H1 (cell line): Measurements from ENCODE around the gene RFX2. TPM values are rescaled to one million over a fixed set of nuclear protein-coding genes. Genes with fewer than 3 reads are reported as not detected.

Experiments
- CTCF ChIA-PET: fragments of 300-600 bp; sonication (Branson Sonifier 250); formaldehyde crosslinking; loops from one replicate; lab custom pipeline; 2021; ENCODE audit not compliant: partially characterized antibody; lab: Charles Lee
- POLR2A ChIA-PET: fragments of 300-600 bp; sonication (Branson Sonifier 250); formaldehyde crosslinking; loops from one replicate; lab custom pipeline; 2021; ENCODE audit warnings: inconsistent platforms; ENCODE audit not compliant: partially characterized antibody; lab: Charles Lee
- DNase-seq, 2 experiments: peaks; one replicate each; pipeline versions ENCODE4 v3.0.0 to v3.0.0-alpha.2; 2010 to 2022; ENCODE audit warnings: low spot score in 2 of 2, low read depth in 1 of 2, mixed read lengths in 1 of 2
- FAIRE-seq: peaks from 2 replicates; lab custom pipeline; 2011; peaks lifted over from hg19 to GRCh38; lab: Jason Lieb, UNC
- H2AFZ ChIP-seq: 2 replicates; pipeline ENCODE4 v1.8.1; 2012; ENCODE audit warnings: low read length, inconsistent platforms
- H2AK5ac ChIP-seq: 2 replicates; pipeline ENCODE4 v1.6.1; 2013; ENCODE audit warnings: low read depth, low read length
- H2BK120ac ChIP-seq: replicated peaks from 2 replicates; pipeline ENCODE3; 2013; ENCODE audit warnings: low read depth, low read length, inconsistent platforms
- H2BK12ac ChIP-seq: 2 replicates; pipeline ENCODE4 v1.6.1; 2013; ENCODE audit warnings: low read depth, low read length
- H2BK15ac ChIP-seq: 2 replicates; pipeline ENCODE4 v1.6.1; 2013; ENCODE audit warnings: low read length
- H2BK20ac ChIP-seq: 2 replicates; pipeline ENCODE4 v1.6.1; 2013; ENCODE audit warnings: low read length
- H2BK5ac ChIP-seq: 2 replicates; pipeline ENCODE4 v1.6.1; 2013; ENCODE audit warnings: low read depth, low read length
- H3K14ac ChIP-seq: 2 replicates; pipeline ENCODE4 v1.6.1; 2013; ENCODE audit warnings: inconsistent platforms; ENCODE audit not compliant: insufficient read length
- H3K18ac ChIP-seq: 2 replicates; pipeline ENCODE4 v1.6.1; 2013; ENCODE audit warnings: low read length; ENCODE audit errors: extremely low read depth
- H3K23ac ChIP-seq: 2 replicates; pipeline ENCODE4 v1.6.1; 2013; ENCODE audit warnings: inconsistent platforms; ENCODE audit not compliant: insufficient read length
- H3K23me2 ChIP-seq: 2 replicates; pipeline ENCODE4 v1.6.1; 2013; ENCODE audit warnings: low read depth, low read length
- H3K27ac ChIP-seq: 2 replicates; pipeline ENCODE4 v1.6.1; 2011; ENCODE audit warnings: low read depth, low read length, inconsistent platforms
- H3K27me3 ChIP-seq, 4 experiments: replicated peaks in 1 of 4; 1 replicate in 1 of 4; 2 replicates in 3 of 4; pipeline versions ENCODE4 v1.6.1 to v1.8.1; 2011 to 2013; ENCODE audit warnings: low read length in 3 of 4, mild to moderate bottlenecking in 3 of 4, inconsistent platforms in 2 of 4, mixed read lengths in 2 of 4, moderate library complexity in 1 of 4; ENCODE audit not compliant: control insufficient read depth in 3 of 4, insufficient read depth in 3 of 4; ENCODE audit errors: extremely low read depth in 1 of 4
- H3K36me3 ChIP-seq, 4 experiments: 2 replicates each; pipeline versions ENCODE4 v1.6.1 to v1.8.1; 2011 to 2013; ENCODE audit warnings: mild to moderate bottlenecking in 4 of 4, low read length in 3 of 4, moderate library complexity in 2 of 4, control low read depth in 1 of 4, inconsistent platforms in 1 of 4; ENCODE audit not compliant: insufficient read depth in 4 of 4, control insufficient read depth in 2 of 4
- H3K4ac ChIP-seq: replicated peaks from 2 replicates; pipeline ENCODE3; 2013; ENCODE audit warnings: low read length, low read depth, mixed read lengths, inconsistent platforms; ENCODE audit not compliant: insufficient read length
- H3K4me1 ChIP-seq, 4 experiments: replicated peaks in 1 of 4; 1 replicate in 1 of 4; 2 replicates in 3 of 4; pipeline versions ENCODE4 v1.6.1 to v1.8.1; 2011 to 2013; ENCODE audit warnings: low read length in 3 of 4, inconsistent platforms in 2 of 4, mixed read lengths in 1 of 4; ENCODE audit not compliant: insufficient read depth in 4 of 4, control insufficient read depth in 3 of 4
- H3K4me2 ChIP-seq, 2 experiments: 2 replicates each; pipeline versions ENCODE4 v1.6.1 to v1.8.1; 2011 to 2013; ENCODE audit warnings: low read depth in 2 of 2, low read length in 2 of 2, control low read depth in 1 of 2, inconsistent platforms in 1 of 2, mild to moderate bottlenecking in 1 of 2; ENCODE audit not compliant: insufficient read depth in 1 of 2
- H3K4me3 ChIP-seq, 4 experiments: fragments of 200-600, 300-600 bp in 1 of 4; sonication (generic), shearing (Covaris generic), sonication (Bioruptor Twin) in 1 of 4; 2 replicates each; pipeline versions ENCODE4 v1.5.1 to v1.8.1; 2011 to 2016; ENCODE audit warnings: low read length in 4 of 4, low read depth in 3 of 4, control low read depth in 2 of 4, inconsistent platforms in 2 of 4, mild to moderate bottlenecking in 2 of 4, mixed read lengths in 1 of 4, moderate library complexity in 1 of 4; ENCODE audit not compliant: insufficient read depth in 2 of 4; ENCODE audit errors: extremely low read depth in 1 of 4
- H3K56ac ChIP-seq: replicated peaks from 2 replicates; pipeline ENCODE3; 2013; ENCODE audit warnings: low read depth, mild to moderate bottlenecking, mixed read lengths, low read length, inconsistent platforms; ENCODE audit not compliant: insufficient read length
- H3K79me1 ChIP-seq: 2 replicates; pipeline ENCODE4 v1.6.1; 2013; ENCODE audit warnings: low read depth, low read length, control low read depth
- H3K79me2 ChIP-seq, 2 experiments: 2 replicates each; pipeline versions ENCODE4 v1.6.1 to v1.8.1; 2012 to 2013; ENCODE audit warnings: low read length in 2 of 2, mild to moderate bottlenecking in 2 of 2, inconsistent platforms in 1 of 2; ENCODE audit not compliant: insufficient read depth in 2 of 2, control insufficient read depth in 1 of 2
- H3K9ac ChIP-seq, 4 experiments: replicated peaks in 1 of 4; 1 replicate in 1 of 4; 2 replicates in 3 of 4; pipeline versions ENCODE4 v1.6.1 to v1.8.1; 2011 to 2013; ENCODE audit warnings: low read depth in 3 of 4, low read length in 3 of 4, control low read depth in 2 of 4, mild to moderate bottlenecking in 2 of 4, moderate library complexity in 2 of 4, inconsistent platforms in 1 of 4; ENCODE audit errors: extremely low read depth in 1 of 4
- H3K9me3 ChIP-seq, 2 experiments: 2 replicates each; pipeline versions ENCODE4 v1.6.1 to v1.8.1; 2012 to 2013; ENCODE audit warnings: mild to moderate bottlenecking in 2 of 2, moderate library complexity in 2 of 2, control low read depth in 1 of 2, inconsistent platforms in 1 of 2, low read depth in 1 of 2, low read length in 1 of 2, mixed read lengths in 1 of 2; ENCODE audit not compliant: insufficient read depth in 2 of 2
- H4K20me1 ChIP-seq, 2 experiments: replicated peaks in 1 of 2; 2 replicates each; pipeline versions ENCODE3 to v1.8.1; 2011 to 2013; ENCODE audit warnings: inconsistent platforms in 2 of 2, low read length in 2 of 2, mild to moderate bottlenecking in 1 of 2; ENCODE audit not compliant: insufficient read depth in 2 of 2, control insufficient read depth in 1 of 2
- H4K5ac ChIP-seq: 2 replicates; pipeline ENCODE4 v1.6.1; 2013; ENCODE audit warnings: low read length, low read depth, mixed read lengths, inconsistent platforms; ENCODE audit not compliant: insufficient read length
- H4K8ac ChIP-seq: 2 replicates; pipeline ENCODE4 v1.8.0; 2013; ENCODE audit warnings: mild to moderate bottlenecking, moderate library complexity, low read length, inconsistent platforms; ENCODE audit not compliant: insufficient read depth; ENCODE audit errors: extremely low read depth
- H4K91ac ChIP-seq: replicated peaks from 2 replicates; pipeline ENCODE3; 2013; ENCODE audit warnings: low read length, mixed read lengths, inconsistent platforms; ENCODE audit not compliant: insufficient read length
- BACH1 ChIP-seq: IDR thresholded peaks from 2 replicates; pipeline ENCODE4 v1.6.1; 2012; ENCODE audit warnings: low read length, improper control_type of control experiment
- BRCA1 ChIP-seq: IDR thresholded peaks from 2 replicates; pipeline ENCODE4 v1.6.1; 2012; ENCODE audit warnings: low read depth, low read length, improper control_type of control experiment
- CHD1 ChIP-seq: IDR thresholded peaks from 2 replicates; pipeline ENCODE4 v1.6.1; 2012; ENCODE audit warnings: low read depth, low read length, improper control_type of control experiment
- CHD2 ChIP-seq: IDR thresholded peaks from 2 replicates; pipeline ENCODE4 v1.6.1; 2012; ENCODE audit warnings: low read length, improper control_type of control experiment
- CREB1 ChIP-seq: IDR thresholded peaks from 2 replicates; pipeline ENCODE4 v1.6.1; 2012; ENCODE audit warnings: inconsistent platforms
- EP300 ChIP-seq, 2 experiments: IDR thresholded peaks; 1 replicate in 1 of 2; 2 replicates in 1 of 2; pipeline ENCODE4 v1.6.1; 2011 to 2012; ENCODE audit warnings: low read depth in 2 of 2, low read length in 2 of 2, mild to moderate bottlenecking in 2 of 2, borderline replicate concordance in 1 of 2, inconsistent platforms in 1 of 2, moderate library complexity in 1 of 2
- GABPA ChIP-seq: IDR thresholded peaks from 2 replicates; pipeline ENCODE4 v1.6.1; 2011; ENCODE audit warnings: mild to moderate bottlenecking, low read length, moderate library complexity, borderline replicate concordance; ENCODE audit not compliant: insufficient read depth
- GTF2F1 ChIP-seq: IDR thresholded peaks from 2 replicates; pipeline ENCODE4 v1.6.1; 2012; ENCODE audit warnings: low read depth, low read length, improper control_type of control experiment, borderline replicate concordance
- HDAC6 ChIP-seq: IDR thresholded peaks from one replicate; pipeline ENCODE4 v1.7.1; 2012; ENCODE audit warnings: low read depth, mild to moderate bottlenecking, inconsistent platforms, low read length, moderate library complexity
- JUND ChIP-seq: IDR thresholded peaks from 2 replicates; pipeline ENCODE4 v1.6.1; 2011; ENCODE audit warnings: mild to moderate bottlenecking, improper control_type of control experiment, low read length
- MAX ChIP-seq: IDR thresholded peaks from 2 replicates; pipeline ENCODE4 v1.6.1; 2012; ENCODE audit warnings: inconsistent platforms
- POLR2A ChIP-seq, 2 experiments: IDR thresholded peaks; 1 replicate in 1 of 2; 2 replicates in 1 of 2; pipeline ENCODE4 v1.6.1; 2011; ENCODE audit warnings: low read depth in 2 of 2, low read length in 2 of 2, mild to moderate bottlenecking in 2 of 2; ENCODE audit errors: control extremely low read depth in 1 of 2
- RBBP5 ChIP-seq: IDR thresholded peaks from 2 replicates; pipeline ENCODE4 v1.7.1; 2012; ENCODE audit warnings: low read depth, mild to moderate bottlenecking, inconsistent platforms, low read length, moderate library complexity, borderline replicate concordance
- TAF7 ChIP-seq: optimal IDR thresholded peaks from 2 replicates; pipeline ENCODE3; 2011; ENCODE audit warnings: low read depth, mild to moderate bottlenecking, inconsistent platforms, low read length, moderate library complexity, borderline replicate concordance
- TBP ChIP-seq: IDR thresholded peaks from 2 replicates; pipeline ENCODE4 v1.6.1; 2011; ENCODE audit warnings: low read depth, low read length, improper control_type of control experiment
- WGBS, 2 experiments: shearing (Covaris generic) in 1 of 2; methylation state at CpG; one replicate each; pipeline versions ENCODE4 v1.1.6 to v1.1.7; 2013 to 2015; ENCODE audit warnings: low lambda C conversion rate in 2 of 2, mixed read lengths in 2 of 2, inconsistent platforms in 1 of 2, low coverage in 1 of 2, missing lambda C conversion rate in 1 of 2; ENCODE audit not compliant: insufficient replicate concordance in 2 of 2, insufficient coverage in 1 of 2, insufficient read length in 1 of 2; ENCODE audit errors: extremely low coverage in 1 of 2, missing lambda C conversion rate in 1 of 2; 5-methylcytosine and 5-hydroxymethylcytosine counted together
- polyA plus RNA-seq, 7 experiments: library from polyadenylated mRNA; depleted of rRNA in 3 of 7; stranded (reverse) in 5 of 7; unstranded in 2 of 7; fragments of >200 nt in 5 of 7; fragments of 200-250 nt in 2 of 7; gene quantifications; 1 replicate in 5 of 7; 2 replicates in 1 of 7; 4 replicates in 1 of 7; pipeline versions ENCODE4 v1.2.1 to v1.2.3, GENCODE V29; 2011 to 2013; ENCODE audit warnings: missing spikeins in 2 of 7, mixed read lengths in 2 of 7
- total RNA-seq: library from RNA; stranded (reverse); fragmentation: NEBNext Ultra II Directional; extraction: Animal tissue kit (Norgen Biotek cat#: 25700); gene quantifications from 2 replicates; pipeline ENCODE4 v1.2.1, GENCODE V29; 2021

The RFX2 gene
- total and polyA plus RNA-seq, 2 of the 8 experiments (the other 6 are each of a cell fraction or from before 2014, with no cell fraction given): 4.8 to 5.3 TPM

GRCh38 chr19:6100284-6100915 lies 9.9 kb downstream of the RFX2 start:
- H3K4ac ChIP-seq: no peak overlapping the region
- DNase-seq: no peak
- FAIRE-seq: no peak
- no peak overlapping the region for H2BK15ac ChIP-seq
- H3K4me1 ChIP-seq: no peaks in the 10 kb centered on the region; a peak in 1 of 7 replicates
- H4K20me1 ChIP-seq: no peaks in the 10 kb centered on the region
- 92% methylated on average over 16 of the region's 16 CpGs; no CpG with 5 or more reads in 1 of the 2 experiments for WGBS, 2 experiments
- no peak overlapping the region for H3K56ac ChIP-seq
- peak overlapping the region; percentile 27; the same call in 1 of the 2 replicates for H2AFZ ChIP-seq
- no peak overlapping the region for H2BK20ac ChIP-seq
- H4K91ac ChIP-seq: no peak overlapping the region
- H2AK5ac ChIP-seq: no peak overlapping the region
- CTCF ChIA-PET: interaction anchor here (1.1 to 2.2 kb wide), 3 partner anchors 26 to 132 kb away, joined by 3 to 9 read pairs (median 4); no protein-coding TSS in a partner anchor
- no peak overlapping the region for H3K9ac ChIP-seq
- no peak overlapping the region for H2BK12ac ChIP-seq
- H3K4me3 ChIP-seq: no peak overlapping the region
- H2BK120ac ChIP-seq: no peak overlapping the region
- no peak overlapping the region for H3K27ac ChIP-seq
- H3K79me2 ChIP-seq: no peaks in the 10 kb centered on the region
- no peaks in the 10 kb centered on the region for H3K23me2 ChIP-seq
- no peak overlapping the region for H4K5ac ChIP-seq
- H3K9me3 ChIP-seq: no peaks in the 10 kb centered on the region
- H3K23ac ChIP-seq: no peak overlapping the region
- peaks cover 0 to 2% (median 0%) of the 10 kb centered on the region in 4 experiments; a peak in 2 of 7 replicates for H3K27me3 ChIP-seq
- no peak overlapping the region for H3K14ac ChIP-seq
- H4K8ac ChIP-seq: no peak overlapping the region
- no peak overlapping the region for H2BK5ac ChIP-seq
- H3K36me3 ChIP-seq: no peaks in the 10 kb centered on the region
- H3K4me2 ChIP-seq: no peak overlapping the region
- no peaks in the 10 kb centered on the region for H3K79me1 ChIP-seq
- H3K18ac ChIP-seq: no peak overlapping the region
- POLR2A ChIA-PET: no interaction called here
- TF ChIP-seq POLR2A (IDR thresholded peaks at IDR 0.05; ENCODE audit: control extremely low read depth in 1 of 2, low read depth in 2 of 2, low read length in 2 of 2) (no peak), CHD1 (no peak), MAX (no peak), JUND (no peak), RBBP5 (no peak), BACH1 (no peak), GABPA (no peak), EP300 (IDR thresholded peaks at IDR 0.05; ENCODE audit: borderline replicate concordance in 1 of 2, low read depth in 2 of 2, low read length in 2 of 2) (no peak), HDAC6 (no peak), TBP (no peak), TAF7 (no peak), GTF2F1 (no peak), CREB1 (no peak), CHD2 (no peak), BRCA1 (no peak)
